WTC11 (cell line): ENCODE data around the gene PDZD2. TPM values are rescaled to one million over a fixed set of nuclear protein-coding genes. Genes with fewer than 3 reads are reported as not detected.

Experiments
- ATAC-seq: fragments of 200-7000 bp; cut with Tn5 transposase; 2 replicates; pipeline ENCODE4 v1.10.0; 2021; ENCODE audit warnings: mild to moderate bottlenecking, moderate library complexity
- CTCF ChIA-PET: fragments of 300-600 bp; sonication (Branson Sonifier 250); formaldehyde crosslinking; loops from one replicate; lab custom pipeline; 2021; ENCODE audit warnings: antibody characterized with exemption; lab: Charles Lee
- POLR2A ChIA-PET: fragments of 350-600 bp; sonication (Branson Sonifier 250); formaldehyde crosslinking; loops from one replicate; lab custom pipeline; 2021; ENCODE audit warnings: antibody characterized with exemption; lab: Charles Lee
- DNase-seq: peaks from one replicate; pipeline ENCODE4 v3.0.0; 2021; ENCODE audit warnings: low spot score
- H3K27ac Mint-ChIP-seq: 2 replicates; pipeline ENCODE4 v1.8.0; 2021; ENCODE audit warnings: mixed read lengths
- H3K27me3 Mint-ChIP-seq: 2 replicates; pipeline ENCODE4 v1.8.0; 2021; ENCODE audit warnings: low read depth, mild to moderate bottlenecking, moderate library complexity, mixed read lengths
- H3K36me3 Mint-ChIP-seq: 2 replicates; pipeline ENCODE4 v1.8.0; 2021; ENCODE audit warnings: mixed read lengths
- H3K4me1 Mint-ChIP-seq: 2 replicates; pipeline ENCODE4 v1.8.0; 2022; ENCODE audit warnings: mixed read lengths
- H3K4me3 Mint-ChIP-seq: 2 replicates; pipeline ENCODE4 v1.8.0; 2021; ENCODE audit warnings: mild to moderate bottlenecking, moderate library complexity, mixed read lengths
- H3K9me3 Mint-ChIP-seq: 2 replicates; pipeline ENCODE4 v1.8.0; 2021; ENCODE audit warnings: mixed read lengths
- AFF4 ChIP-seq: sonication (generic); formaldehyde crosslinking; IDR thresholded peaks from 2 replicates; pipeline ENCODE4 v1.8.1; 2023; ENCODE audit warnings: mild to moderate bottlenecking, missing genetic modification reagents, borderline replicate concordance
- CDX4 ChIP-seq: fragments of 250-450 bp; sonication (Bioruptor Pico); IDR thresholded peaks from 2 replicates; pipeline ENCODE4 v1.9.0; 2021; ENCODE audit warnings: moderate library complexity, mild to moderate bottlenecking, inconsistent platforms, borderline replicate concordance
- CTCF ChIP-seq: fragments of 200-600 bp; IDR thresholded peaks from 2 replicates; pipeline ENCODE4 v1.8.0; 2022; ENCODE audit warnings: antibody characterized with exemption
- E2F5 ChIP-seq: sonication (generic); formaldehyde crosslinking; IDR thresholded peaks from 2 replicates; pipeline ENCODE4 v1.8.1; 2022; ENCODE audit warnings: mild to moderate bottlenecking, moderate library complexity, missing genetic modification reagents
- ESRRA ChIP-seq: sonication (generic); formaldehyde crosslinking; IDR thresholded peaks from 2 replicates; pipeline ENCODE4 v1.8.1; 2022; ENCODE audit warnings: mild to moderate bottlenecking, missing genetic modification reagents, borderline replicate concordance
- FOXK1 ChIP-seq: sonication (generic); formaldehyde crosslinking; IDR thresholded peaks from 2 replicates; pipeline ENCODE4 v1.8.0; 2022; ENCODE audit warnings: mild to moderate bottlenecking, moderate library complexity, missing genetic modification reagents
- FOXP1 ChIP-seq: sonication (generic); formaldehyde crosslinking; IDR thresholded peaks from 2 replicates; pipeline ENCODE4 v1.8.0; 2022; ENCODE audit warnings: missing genetic modification reagents, mild to moderate bottlenecking, moderate library complexity, borderline replicate concordance
- FOXP4 ChIP-seq: sonication (generic); formaldehyde crosslinking; IDR thresholded peaks from 2 replicates; pipeline ENCODE4 v1.8.0; 2022; ENCODE audit warnings: mild to moderate bottlenecking, missing genetic modification reagents
- HMGA2 ChIP-seq: fragments of 250-450 bp; sonication (Bioruptor Pico); IDR thresholded peaks from 2 replicates; pipeline ENCODE4 v1.4.0; 2021; ENCODE audit warnings: mild to moderate bottlenecking, moderate library complexity
- MYBL2 ChIP-seq: sonication (generic); formaldehyde crosslinking; IDR thresholded peaks from 2 replicates; pipeline ENCODE4 v1.8.1; 2023; ENCODE audit warnings: mild to moderate bottlenecking, moderate library complexity, missing genetic modification reagents
- NR1H2 ChIP-seq: sonication (generic); formaldehyde crosslinking; IDR thresholded peaks from 2 replicates; pipeline ENCODE4 v1.9.0; 2021; ENCODE audit warnings: mild to moderate bottlenecking, moderate library complexity, missing genetic modification reagents
- PRDM15 ChIP-seq: sonication (generic); formaldehyde crosslinking; IDR thresholded peaks from 2 replicates; pipeline ENCODE4 v1.8.0; 2022; ENCODE audit warnings: missing genetic modification reagents
- USF1 ChIP-seq: sonication (generic); formaldehyde crosslinking; IDR thresholded peaks from 2 replicates; pipeline ENCODE4 v1.8.0; 2022; ENCODE audit warnings: mild to moderate bottlenecking, missing genetic modification reagents
- ZBTB21 ChIP-seq: sonication (generic); formaldehyde crosslinking; IDR thresholded peaks from 2 replicates; pipeline ENCODE4 v1.8.1; 2023; ENCODE audit warnings: mild to moderate bottlenecking, missing genetic modification reagents, borderline replicate concordance
- ZNF121 ChIP-seq: sonication (generic); formaldehyde crosslinking; IDR thresholded peaks from 2 replicates; pipeline ENCODE4 v1.8.0; 2023; ENCODE audit warnings: missing genetic modification reagents
- ZNF281 ChIP-seq: sonication (generic); formaldehyde crosslinking; IDR thresholded peaks from 2 replicates; pipeline ENCODE4 v1.8.0; 2023; ENCODE audit warnings: mild to moderate bottlenecking, missing genetic modification reagents
- ZNF396 ChIP-seq: fragments of 250-450 bp; sonication (Bioruptor Pico); IDR thresholded peaks from 2 replicates; pipeline ENCODE4 v1.8.0; 2021; ENCODE audit warnings: mild to moderate bottlenecking, moderate library complexity, borderline replicate concordance
- total RNA-seq: library from RNA; stranded (reverse); gene quantifications from 3 replicates; pipeline ENCODE4 v1.2.3, GENCODE V29; 2021

The PDZD2 gene
- total RNA-seq, 1 experiment from 2014 or later = 11.4 TPM

- no peak for ATAC-seq
- no peak for TF ChIP-seq CTCF
- no peak for TF ChIP-seq PRDM15
- TF ChIP-seq ESRRA (CRISPR knock-in tag) = no peak
- no peak for TF ChIP-seq CDX4
- no peak for TF ChIP-seq ZNF396 (CRISPR knock-in tag)
- TF ChIP-seq ZBTB21 (CRISPR knock-in tag) = no peak
- TF ChIP-seq USF1 (CRISPR knock-in tag) = no peak
- TF ChIP-seq ZNF281 (CRISPR knock-in tag) = no peak
- TF ChIP-seq AFF4 = no peak
- TF ChIP-seq FOXK1 (CRISPR knock-in tag) = no peak
- peaks cover 28% of the 10 kb centered on the region for H3K4me1 Mint-ChIP-seq
- H3K36me3 Mint-ChIP-seq = no peaks in the 10 kb centered on the region
- no peak overlapping the region for H3K4me3 Mint-ChIP-seq
- no peaks in the 10 kb centered on the region; the same call in 1 of the 2 replicates for H3K27me3 Mint-ChIP-seq
- ChIA-PET POLR2A (no interaction called here), CTCF (no interaction called here)
- H3K27ac Mint-ChIP-seq = no peak overlapping the region
- DNase-seq = no peak
- no peaks in the 10 kb centered on the region for H3K9me3 Mint-ChIP-seq
These were observed 383.7 kb downstream of the PDZD2 start for GRCh38 chr5:32022638-32023037.

GRCh38 chr5:32023816-32024215 lies 384.9 kb downstream of the PDZD2 start:
- H3K36me3 Mint-ChIP-seq = no peaks in the 10 kb centered on the region
- TF ChIP-seq HMGA2 (CRISPR knock-in tag) (no peak), ZNF121 (CRISPR knock-in tag) (no peak), ZBTB21 (CRISPR knock-in tag) (no peak), E2F5 (CRISPR knock-in tag) (no peak), FOXP1 (CRISPR knock-in tag) (no peak), NR1H2 (CRISPR knock-in tag) (no peak), MYBL2 (CRISPR knock-in tag) (no peak), FOXP4 (CRISPR knock-in tag) (no peak)

More at GRCh38 chr5:32023816-32024215, 384.9 kb downstream of the PDZD2 start:
- DNase-seq (no peak), ATAC-seq (no peak)
- peaks cover 24% of the 10 kb centered on the region for H3K4me1 Mint-ChIP-seq
- POLR2A ChIA-PET = no interaction called here
- no peaks in the 10 kb centered on the region; the same call in 1 of the 2 replicates for H3K27me3 Mint-ChIP-seq
- H3K27ac Mint-ChIP-seq = no peak overlapping the region
- H3K9me3 Mint-ChIP-seq = no peaks in the 10 kb centered on the region
- H3K4me3 Mint-ChIP-seq = no peak overlapping the region
- CTCF ChIA-PET = no interaction called here
